Endothelial cell of umbilical vein (primary cell): ENCODE results near the gene C1QL3. TPM values are rescaled to one million over a fixed set of nuclear protein-coding genes. Genes with fewer than 3 reads are reported as not detected.

Source experiments
- BruUV-seq: library from RNA; stranded (reverse); fragments of 400-500 nt; replicated peaks from 2 replicates; lab custom pipeline; 2021; lab: Mats Ljungman, UMichigan
- CTCF ChIA-PET: fragments of 300-600, 350-600 bp; sonication (Branson Sonifier 250); formaldehyde crosslinking; loops from one replicate; lab custom pipeline; 2021; ENCODE audit warnings: antibody characterized with exemption, inconsistent platforms; lab: Charles Lee
- POLR2A ChIA-PET: fragments of 300-600, 350-600 bp; sonication (Branson Sonifier 250); formaldehyde crosslinking; loops from one replicate; lab custom pipeline; 2021; ENCODE audit warnings: antibody characterized with exemption, inconsistent platforms; lab: Charles Lee
- DNase-seq: peaks from one replicate; pipeline ENCODE4 v3.0.0-alpha.2; 2011; ENCODE audit warnings: low read depth, low spot score
- FAIRE-seq: peaks from 2 replicates; lab custom pipeline; 2011; peaks lifted over from hg19 to GRCh38; lab: Jason Lieb, UNC
- H2AFZ ChIP-seq: 2 replicates; pipeline ENCODE4 v1.6.0; 2012; ENCODE audit warnings: low read depth, low read length, control low read depth, inconsistent platforms
- H3K27ac ChIP-seq: 2 replicates; pipeline ENCODE4 v1.5.1; 2011; ENCODE audit warnings: low read depth, mild to moderate bottlenecking, control low read depth, low read length, moderate library complexity; ENCODE audit not compliant: insufficient read depth
- H3K27me3 ChIP-seq, 2 experiments: 2 replicates each; pipeline versions ENCODE4 v1.6.0 to v1.6.1; 2011; ENCODE audit warnings: low read length in 2 of 2, mixed read lengths in 1 of 2; ENCODE audit not compliant: control insufficient read depth in 2 of 2, insufficient read depth in 2 of 2
- H3K36me3 ChIP-seq, 2 experiments: 2 replicates in 1 of 2; 3 replicates in 1 of 2; pipeline ENCODE4 v1.5.1; 2011; ENCODE audit warnings: low read length in 2 of 2, mild to moderate bottlenecking in 1 of 2, moderate library complexity in 1 of 2; ENCODE audit not compliant: control insufficient read depth in 2 of 2, insufficient read depth in 2 of 2; ENCODE audit errors: extremely low read depth in 1 of 2
- H3K4me1 ChIP-seq: 3 replicates; pipeline ENCODE4 v1.5.1; 2011; ENCODE audit warnings: mild to moderate bottlenecking, low read length; ENCODE audit not compliant: control insufficient read depth, insufficient read depth; ENCODE audit errors: extremely low read depth
- H3K4me2 ChIP-seq: 2 replicates; pipeline ENCODE4 v1.6.1; 2011; ENCODE audit warnings: low read length, control low read depth, mixed read lengths; ENCODE audit not compliant: insufficient read depth
- H3K4me3 ChIP-seq, 3 experiments: fragments of 200-600 bp in 1 of 3; sonication (generic), shearing (Covaris generic) in 1 of 3; replicated peaks in 1 of 3; 2 replicates each; pipeline ENCODE4 v1.5.1; 2011 to 2016; ENCODE audit warnings: control low read depth in 3 of 3, low read length in 3 of 3, mild to moderate bottlenecking in 2 of 3, inconsistent platforms in 1 of 3, low read depth in 1 of 3, moderate library complexity in 1 of 3; ENCODE audit not compliant: insufficient read depth in 1 of 3
- H3K79me2 ChIP-seq: 2 replicates; pipeline ENCODE4 v1.6.0; 2012; ENCODE audit warnings: low read length, inconsistent platforms; ENCODE audit not compliant: control insufficient read depth, insufficient read depth
- H3K9ac ChIP-seq: replicated peaks from 2 replicates; pipeline ENCODE3; 2011; ENCODE audit warnings: low read length, control low read depth; ENCODE audit not compliant: insufficient read depth; ENCODE audit errors: extremely low read depth
- H3K9me1 ChIP-seq: replicated peaks from 3 replicates; pipeline ENCODE4 v1.6.0; 2011; ENCODE audit warnings: mild to moderate bottlenecking, low read length; ENCODE audit not compliant: control insufficient read depth, insufficient read depth; ENCODE audit errors: extremely low read depth
- H3K9me3 ChIP-seq: replicated peaks from 2 replicates; pipeline ENCODE4 v1.5.1; 2012; ENCODE audit warnings: low read length, inconsistent platforms; ENCODE audit not compliant: control insufficient read depth, insufficient read depth
- H4K20me1 ChIP-seq: replicated peaks from 2 replicates; pipeline ENCODE3; 2011; ENCODE audit warnings: mild to moderate bottlenecking, low read length; ENCODE audit not compliant: control insufficient read depth, insufficient read depth; ENCODE audit errors: extremely low read depth
- CTCF ChIP-seq, 2 donors: IDR thresholded peaks; 1 replicate in 1 of 2; 2 replicates in 1 of 2; pipeline ENCODE4 v1.5.1; 2011; ENCODE audit warnings: low read length in 2 of 2, mild to moderate bottlenecking in 2 of 2, moderate library complexity in 2 of 2, control low read depth in 1 of 2, inconsistent platforms in 1 of 2, low read depth in 1 of 2; ENCODE audit not compliant: insufficient read depth in 1 of 2; ENCODE audit errors: extremely low read depth in 1 of 2
- EZH2 ChIP-seq: IDR thresholded peaks from 2 replicates; pipeline ENCODE4 v1.6.1; 2012; ENCODE audit warnings: borderline replicate concordance, low read depth, mild to moderate bottlenecking, moderate library complexity, low read length, inconsistent platforms; ENCODE audit not compliant: severe bottlenecking
- FOS ChIP-seq: IDR thresholded peaks from 2 replicates; pipeline ENCODE4 v1.6.1; 2011; ENCODE audit warnings: mild to moderate bottlenecking, low read length, moderate library complexity, borderline replicate concordance; ENCODE audit not compliant: insufficient read depth
- GATA2 ChIP-seq: IDR thresholded peaks from 2 replicates; pipeline ENCODE4 v1.7.0; 2011; ENCODE audit warnings: low read depth, mild to moderate bottlenecking, moderate library complexity, mixed read lengths, low read length; ENCODE audit not compliant: insufficient read length, insufficient read depth
- MAX ChIP-seq: IDR thresholded peaks from 2 replicates; pipeline ENCODE4 v1.6.1; 2011; ENCODE audit not compliant: insufficient read depth, insufficient read length
- MYC ChIP-seq: IDR thresholded peaks from one replicate; pipeline ENCODE4 v1.6.1; 2011; ENCODE audit warnings: mild to moderate bottlenecking, low read depth, low read length
- POLR2A ChIP-seq: IDR thresholded peaks from 2 replicates; pipeline ENCODE4 v1.6.1; 2012; ENCODE audit warnings: low read depth, mild to moderate bottlenecking, control low read depth, low read length
- POLR2AphosphoS5 ChIP-seq: IDR thresholded peaks from 2 replicates; pipeline ENCODE4 v1.6.1; 2012; ENCODE audit warnings: low read depth, mild to moderate bottlenecking, control low read depth, low read length, moderate library complexity; ENCODE audit not compliant: insufficient read depth
- dilution Hi-C: fragments of 300-500 bp; cut with MboI; formaldehyde crosslinking; loops from one replicate; pipeline ENCODE4 v1.15.0; 2019; ENCODE audit warnings: low sequenced_read_pairs; ENCODE audit not compliant: extremely low pct_ligation_motif_present
- intact Hi-C: fragments of 100-400 bp; cut with micrococcal nuclease; formaldehyde crosslinking; loops from one replicate; pipeline ENCODE4 v1.10.0; 2022
- polyA plus RNA-seq, 4 experiments: library from polyadenylated mRNA; depleted of rRNA in 3 of 4; stranded (reverse) in 3 of 4; unstranded in 1 of 4; fragments of >200 nt; gene quantifications; 2 replicates each; pipeline versions ENCODE4 v1.2.1 to v1.2.3, GENCODE V29; 2011 to 2012; ENCODE audit warnings: missing spikeins in 1 of 4
- total RNA-seq: library from RNA; stranded (reverse); gene quantifications from 2 replicates; pipeline ENCODE4 v1.2.3, GENCODE V29; 2021

The C1QL3 gene
- total and polyA plus RNA-seq, 2 donors (not counting 3 experiments of a cell fraction or from before 2014, with no cell fraction given) = not detected

- Histone ChIP-seq H4K20me1 (no peaks in the 10 kb centered on the region), H3K27me3 (no peaks in the 10 kb centered on the region), H3K9me1 (no peaks in the 10 kb centered on the region), H2AFZ (no peak overlapping the region), H3K36me3 (no peaks in the 10 kb centered on the region), H3K79me2 (no peaks in the 10 kb centered on the region), H3K9ac (no peak overlapping the region), H3K4me1 (no peaks in the 10 kb centered on the region), H3K4me3 (no peak overlapping the region), H3K27ac (no peak overlapping the region), H3K9me3 (no peaks in the 10 kb centered on the region), H3K4me2 (no peak overlapping the region)
- DNase-seq = no peak
- intact Hi-C loops = no loop called here
- FAIRE-seq = no peak
- dilution Hi-C loops = no loop called here
- TF ChIP-seq POLR2A (no peak), EZH2 (no peak), GATA2 (no peak), MYC (no peak), MAX (no peak), FOS (no peak), CTCF (IDR thresholded peaks at IDR 0.05; ENCODE audit: extremely low read depth in 1 of 2, insufficient read depth in 1 of 2, low read depth in 1 of 2, low read length in 2 of 2) (no peak), POLR2AphosphoS5 (no peak)
- POLR2A ChIA-PET = no interaction called here
- CTCF ChIA-PET = interaction anchor here (1.0 to 1.4 kb wide), 2 partner anchors 9 to 588 kb away, joined by 3 read pairs; no protein-coding TSS in a partner anchor
- BruUV-seq = no TSS peak
These were observed 31.2 kb downstream of the C1QL3 start for GRCh38 chr10:16490511-16490910.
